Measurements from ENCODE around the gene MYO5B. TPM values are rescaled to one million over a fixed set of nuclear protein-coding genes. Genes with fewer than 3 reads are reported as not detected.

MYO5B gene
- total and polyA plus RNA-seq, 2 donors (not counting 1 experiment from before 2014, with no cell fraction given) = 0.30 to 1.7 TPM

GRCh38 chr18:50008306-50008705, 186.6 kb downstream of the MYO5B start:
- Mint-ChIP-seq H3K9me3 (ENCODE audit: insufficient read depth) (no peaks in the 10 kb centered on the region), H3K27ac (no peak overlapping the region), H3K27me3 (peaks cover 27% of the 10 kb centered on the region), H3K4me1 (no peaks in the 10 kb centered on the region), H3K4me3 (no peak overlapping the region)
- Histone ChIP-seq H3K4me3 (ENCODE audit: control extremely low read depth in 1 of 5, extremely low read depth in 1 of 5, insufficient read depth in 1 of 5, low read depth in 2 of 5, low read length in 4 of 5) (no peak overlapping the region), H3K4me1 (ENCODE audit: control insufficient read depth in 2 of 2, insufficient read depth in 2 of 2, low read length in 2 of 2) (no peaks in the 10 kb centered on the region), H3K27me3 (replicated peaks in 1 of 4; ENCODE audit: control extremely low read depth in 1 of 4, control insufficient read depth in 3 of 4, insufficient read depth in 4 of 4, low read length in 3 of 4) (no peaks in the 10 kb centered on the region), H2AFZ (ENCODE audit: insufficient read depth, low read depth, low read length, poor library complexity, severe bottlenecking) (no peak overlapping the region), H3K36me3 (replicated peaks in 1 of 2; ENCODE audit: control extremely low read depth in 1 of 2, control insufficient read depth in 1 of 2, extremely low read depth in 1 of 2, insufficient read depth in 2 of 2, low read length in 1 of 2) (no peaks in the 10 kb centered on the region), H3K9ac (ENCODE audit: low read length) (no peak overlapping the region), H3K4me2 (replicated peaks; ENCODE audit: low read depth, low read length, poor library complexity, severe bottlenecking) (no peak overlapping the region), H3K27ac (ENCODE audit: low read length in 2 of 2) (no peak overlapping the region), H3K79me2 (ENCODE audit: control insufficient read depth, insufficient read depth, low read length) (no peaks in the 10 kb centered on the region), H3K9me3 (ENCODE audit: control extremely low read depth in 1 of 3, control insufficient read depth in 2 of 3, insufficient read depth in 1 of 3, low read length in 2 of 3) (no peaks in the 10 kb centered on the region), H4K20me1 (ENCODE audit: control insufficient read depth, insufficient read depth, low read length, poor library complexity, severe bottlenecking) (no peaks in the 10 kb centered on the region)
- 63% methylated on average over 3 of the region's 3 CpGs for WGBS (ENCODE audit: insufficient coverage)
- DNase-seq = no peak
- intact Hi-C loops (cut with micrococcal nuclease) = loop anchor here (2.0 to 5.0 kb wide), 2 partner anchors 348 to 419 kb away; no protein-coding TSS in a partner anchor
- POLR2A ChIA-PET = no interaction called here
- no peak for ATAC-seq (ENCODE audit: low read depth)
- no peak for TF ChIP-seq EZH2 (IDR thresholded peaks at IDR 0.05; ENCODE audit: borderline replicate concordance, insufficient read depth, low read depth, low read length, poor library complexity, severe bottlenecking)
- CTCF ChIA-PET = no interaction called here

DNA sequence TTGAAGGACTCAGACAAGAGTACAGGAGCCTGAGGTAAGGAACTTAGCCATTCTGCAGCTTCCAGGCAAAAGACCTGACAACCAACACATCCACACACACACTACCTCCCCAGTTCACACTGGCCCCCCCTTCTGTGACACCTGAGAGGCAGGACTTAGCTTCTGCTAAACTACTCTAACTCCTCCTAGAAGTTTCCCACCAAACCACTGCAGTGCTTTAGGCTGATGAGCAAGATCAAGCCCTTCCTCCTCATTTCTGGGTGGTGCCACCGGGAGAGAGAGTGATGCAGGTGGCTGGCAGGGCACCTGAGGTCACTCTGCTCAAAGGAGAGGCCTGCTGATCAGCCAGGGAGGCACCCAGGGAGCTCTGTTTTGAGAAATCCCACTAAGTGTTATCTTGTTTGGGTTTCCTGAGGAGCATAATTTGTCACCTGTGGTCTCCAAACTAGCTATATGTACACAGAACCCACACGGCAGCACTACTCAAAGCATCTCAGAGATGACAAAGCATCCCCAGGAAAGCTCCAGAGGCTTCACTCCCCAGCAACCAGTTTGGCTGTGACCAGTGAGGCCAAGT, 188.4 kb downstream of the MYO5B start:
- no peak for TF ChIP-seq EZH2 (IDR thresholded peaks at IDR 0.05; ENCODE audit: borderline replicate concordance, insufficient read depth, low read depth, low read length, poor library complexity, severe bottlenecking)
- Mint-ChIP-seq H3K9me3 (ENCODE audit: insufficient read depth) (no peaks in the 10 kb centered on the region), H3K27me3 (peaks cover 32% of the 10 kb centered on the region), H3K4me1 (no peaks in the 10 kb centered on the region), H3K27ac (no peak overlapping the region), H3K4me3 (no peak overlapping the region)
- ATAC-seq (ENCODE audit: low read depth) = no peak
- DNase-seq = no peak
- Histone ChIP-seq H3K4me2 (replicated peaks; ENCODE audit: low read depth, low read length, poor library complexity, severe bottlenecking) (no peak overlapping the region), H4K20me1 (ENCODE audit: control insufficient read depth, insufficient read depth, low read length, poor library complexity, severe bottlenecking) (no peaks in the 10 kb centered on the region), H2AFZ (ENCODE audit: insufficient read depth, low read depth, low read length, poor library complexity, severe bottlenecking) (no peak overlapping the region), H3K4me1 (ENCODE audit: control insufficient read depth in 2 of 2, insufficient read depth in 2 of 2, low read length in 2 of 2) (no peaks in the 10 kb centered on the region), H3K9me3 (ENCODE audit: control extremely low read depth in 1 of 3, control insufficient read depth in 2 of 3, insufficient read depth in 1 of 3, low read length in 2 of 3) (no peaks in the 10 kb centered on the region), H3K27me3 (replicated peaks in 1 of 4; ENCODE audit: control extremely low read depth in 1 of 4, control insufficient read depth in 3 of 4, insufficient read depth in 4 of 4, low read length in 3 of 4) (peaks cover 0 to 7% (median 0%) of the 10 kb centered on the region in 4 experiments), H3K36me3 (replicated peaks in 1 of 2; ENCODE audit: control extremely low read depth in 1 of 2, control insufficient read depth in 1 of 2, extremely low read depth in 1 of 2, insufficient read depth in 2 of 2, low read length in 1 of 2) (no peaks in the 10 kb centered on the region), H3K9ac (ENCODE audit: low read length) (no peak overlapping the region), H3K27ac (ENCODE audit: low read length in 2 of 2) (no peak overlapping the region), H3K79me2 (ENCODE audit: control insufficient read depth, insufficient read depth, low read length) (no peaks in the 10 kb centered on the region), H3K4me3 (ENCODE audit: control extremely low read depth in 1 of 5, extremely low read depth in 1 of 5, insufficient read depth in 1 of 5, low read depth in 2 of 5, low read length in 4 of 5) (no peak overlapping the region)
- POLR2A ChIA-PET = no interaction called here
- CTCF ChIA-PET = no interaction called here
- WGBS (ENCODE audit: insufficient coverage) = 83% methylated on average over 2 of the region's 2 CpGs
- intact Hi-C loops (cut with micrococcal nuclease) = loop anchor here (5.0 kb wide), 1 partner anchor 421 kb away; no protein-coding TSS in a partner anchor

Measured in B cell (primary cell).